Natural killer cell (primary cell): Measurements from ENCODE around the gene CXCL1. TPM values are rescaled to one million over a fixed set of nuclear protein-coding genes. Genes with fewer than 3 reads are reported as not detected.

Source experiments
- ATAC-seq, 3 donors: fragments of 150-1000 bp in 2 of 3; fragments of 200-7000 bp in 1 of 3; cut with Tn5 transposase; 1 replicate in 1 of 3; 2 replicates in 2 of 3; pipeline ENCODE4 v1.10.0; 2021; ENCODE audit warnings: mild to moderate bottlenecking in 2 of 3, moderate library complexity in 2 of 3
- DNase-seq, 2 donors: peaks; one replicate each; pipeline versions ENCODE4 v3.0.0 to v3.0.0-alpha.2; 2013 to 2021; ENCODE audit warnings: mixed read lengths in 1 of 2
- H3K27ac ChIP-seq: one replicate; pipeline ENCODE4 v1.5.1; 2013; ENCODE audit warnings: mild to moderate bottlenecking, low read length
- H3K27me3 ChIP-seq: one replicate; pipeline ENCODE4 v1.6.1; 2013; ENCODE audit warnings: low read length; ENCODE audit not compliant: control insufficient read depth, insufficient read depth
- H3K36me3 ChIP-seq: one replicate; pipeline ENCODE4 v1.6.1; 2013; ENCODE audit warnings: low read length; ENCODE audit not compliant: control insufficient read depth, insufficient read depth
- H3K4me1 ChIP-seq: one replicate; pipeline ENCODE4 v1.6.1; 2013; ENCODE audit warnings: low read length; ENCODE audit not compliant: control insufficient read depth, insufficient read depth
- H3K4me3 ChIP-seq: one replicate; pipeline ENCODE4 v1.5.1; 2013; ENCODE audit warnings: low read length
- H3K9me3 ChIP-seq: one replicate; pipeline ENCODE4 v1.6.1; 2013; ENCODE audit warnings: low read length; ENCODE audit not compliant: control insufficient read depth, insufficient read depth
- H3K27ac Mint-ChIP-seq, 2 donors: one replicate each; pipeline ENCODE4 v1.8.0; 2022; ENCODE audit warnings: mild to moderate bottlenecking in 2 of 2, mixed read lengths in 2 of 2, moderate library complexity in 1 of 2
- H3K27me3 Mint-ChIP-seq, 2 donors: one replicate each; pipeline ENCODE4 v1.8.0; 2022; ENCODE audit warnings: low read depth in 2 of 2, mixed read lengths in 2 of 2
- H3K36me3 Mint-ChIP-seq: one replicate; pipeline ENCODE4 v1.8.0; 2022; ENCODE audit warnings: mixed read lengths
- H3K4me1 Mint-ChIP-seq, 2 donors: one replicate each; pipeline ENCODE4 v1.8.0; 2022; ENCODE audit warnings: mixed read lengths in 2 of 2
- H3K4me3 Mint-ChIP-seq: one replicate; pipeline ENCODE4 v1.8.0; 2022; ENCODE audit warnings: mild to moderate bottlenecking, moderate library complexity, mixed read lengths
- H3K9me3 Mint-ChIP-seq, 2 donors: one replicate each; pipeline ENCODE4 v1.8.0; 2022; ENCODE audit warnings: mixed read lengths in 2 of 2
- CTCF ChIP-seq: fragments of 200-600 bp; IDR thresholded peaks from one replicate; pipeline ENCODE4 v1.8.0; 2022; ENCODE audit warnings: antibody characterized with exemption
- WGBS: methylation state at CpG from one replicate; pipeline ENCODE4 v1.1.7; 2013; ENCODE audit warnings: missing lambda C conversion rate; ENCODE audit not compliant: insufficient coverage; 5-methylcytosine and 5-hydroxymethylcytosine counted together
- intact Hi-C: fragments of 100-400 bp; cut with micrococcal nuclease; formaldehyde crosslinking; loops from one replicate; pipeline ENCODE4 v1.14.2; 2022
- total RNA-seq, 4 donors: library from RNA; stranded (reverse); fragments of 120-200 nt in 1 of 4; gene quantifications; one replicate each; pipeline versions ENCODE4 v1.2.3 to v1.2.4, GENCODE V29; 2013 to 2022

The CXCL1 gene
- total RNA-seq, 3 donors from 2014 or later (not counting 1 experiment from before 2014, with no cell fraction given): 3.4 TPM; not detected in 2

- H3K27ac Mint-ChIP-seq: no peak overlapping the region
- Histone ChIP-seq H3K9me3 (no peaks in the 10 kb centered on the region), H3K27me3 (no peaks in the 10 kb centered on the region), H3K4me1 (peaks cover 2% of the 10 kb centered on the region), H3K4me3 (no peak overlapping the region), H3K36me3 (no peaks in the 10 kb centered on the region), H3K27ac (no peak overlapping the region)
- no peaks in the 10 kb centered on the region for H3K36me3 Mint-ChIP-seq
- no peak for TF ChIP-seq CTCF
- DNase-seq (no peak), ATAC-seq (no peak)
- no peak overlapping the region for H3K4me3 Mint-ChIP-seq
- no peaks in the 10 kb centered on the region for H3K4me1 Mint-ChIP-seq
- H3K27me3 Mint-ChIP-seq: peaks cover 3 to 10% of the 10 kb centered on the region in 2 donors
- no peaks in the 10 kb centered on the region for H3K9me3 Mint-ChIP-seq
- WGBS: no CpG with 5 or more reads among the region's 3 CpGs
- intact Hi-C loops: no loop called here
These were observed 29.5 kb upstream of the CXCL1 start for GRCh38 chr4:73839715-73840114.

- H3K9me3 Mint-ChIP-seq: no peaks in the 10 kb centered on the region
- no peak overlapping the region for H3K27ac Mint-ChIP-seq
- intact Hi-C loops: no loop called here
These were observed 27.8 kb upstream of the CXCL1 start for GRCh38 chr4:73841243-73841925.

GRCh38 chr4:73842696-73843095 is 26.5 kb upstream of the CXCL1 start:
- Histone ChIP-seq H3K27ac (no peak overlapping the region), H3K4me1 (no peaks in the 10 kb centered on the region), H3K4me3 (no peak overlapping the region), H3K27me3 (no peaks in the 10 kb centered on the region), H3K9me3 (no peaks in the 10 kb centered on the region), H3K36me3 (no peaks in the 10 kb centered on the region)
- no peak overlapping the region for H3K27ac Mint-ChIP-seq
- no peaks in the 10 kb centered on the region for H3K9me3 Mint-ChIP-seq
- no peaks in the 10 kb centered on the region for H3K36me3 Mint-ChIP-seq
- intact Hi-C loops: no loop called here
- no peaks in the 10 kb centered on the region for H3K4me1 Mint-ChIP-seq
- ATAC-seq (no peak), DNase-seq (no peak)
- no peak for TF ChIP-seq CTCF
- no peak overlapping the region for H3K4me3 Mint-ChIP-seq
- peaks cover 0 to under 1% of the 10 kb centered on the region in 2 donors for H3K27me3 Mint-ChIP-seq

More at GRCh38 chr4:73841243-73841925, 27.8 kb upstream of the CXCL1 start:
- Histone ChIP-seq H3K4me3 (no peak overlapping the region), H3K4me1 (peaks cover 2% of the 10 kb centered on the region), H3K27ac (no peak overlapping the region), H3K9me3 (no peaks in the 10 kb centered on the region), H3K36me3 (no peaks in the 10 kb centered on the region), H3K27me3 (no peaks in the 10 kb centered on the region)
- Mint-ChIP-seq H3K36me3 (no peaks in the 10 kb centered on the region), H3K4me1 (no peaks in the 10 kb centered on the region), H3K4me3 (no peak overlapping the region), H3K27me3 (peaks cover 3 to 10% of the 10 kb centered on the region in 2 donors)
- ATAC-seq (no peak), DNase-seq (no peak)
- no peak for TF ChIP-seq CTCF
- WGBS: 83% methylated on average over 2 of the region's 4 CpGs

- no peak overlapping the region for H3K27ac Mint-ChIP-seq
These were observed 25.8 kb upstream of the CXCL1 start for GRCh38 chr4:73843369-73843768.

More at GRCh38 chr4:73843369-73843768, 25.8 kb upstream of the CXCL1 start:
- Mint-ChIP-seq H3K4me1 (no peaks in the 10 kb centered on the region), H3K27me3 (no peaks in the 10 kb centered on the region), H3K9me3 (peaks cover 0 to 2% of the 10 kb centered on the region in 2 donors), H3K4me3 (no peak overlapping the region), H3K36me3 (no peaks in the 10 kb centered on the region)
- Histone ChIP-seq H3K27me3 (no peaks in the 10 kb centered on the region), H3K4me3 (no peak overlapping the region), H3K27ac (no peak overlapping the region), H3K4me1 (no peaks in the 10 kb centered on the region), H3K36me3 (no peaks in the 10 kb centered on the region), H3K9me3 (no peaks in the 10 kb centered on the region)
- DNase-seq (no peak), ATAC-seq (no peak)
- no peak for TF ChIP-seq CTCF
- intact Hi-C loops: no loop called here
